LNCaP clone FGC (cell line): Measurements from ENCODE around the gene C9orf57.

Source experiments
- DNase-seq: peaks from one replicate; pipeline ENCODE4 v3.0.0-alpha.2; 2011; ENCODE audit warnings: low read depth
- H3K4me3 ChIP-seq: 2 replicates; pipeline ENCODE4 v1.5.1; 2011; ENCODE audit warnings: mild to moderate bottlenecking, low read depth, low read length, control low read depth
- TF ChIP-seq, protein P1 (sequence below): IDR thresholded peaks from 2 replicates; pipeline ENCODE4 v1.5.1; 2012; ENCODE audit warnings: mild to moderate bottlenecking; ENCODE audit not compliant: control insufficient read depth, insufficient read depth; ENCODE audit errors: extremely low read depth

C9orf57 gene

GRCh38 chr9:72005451-72005850 lies 55.0 kb downstream of the C9orf57 start:
- TF ChIP-seq, protein P1, sequence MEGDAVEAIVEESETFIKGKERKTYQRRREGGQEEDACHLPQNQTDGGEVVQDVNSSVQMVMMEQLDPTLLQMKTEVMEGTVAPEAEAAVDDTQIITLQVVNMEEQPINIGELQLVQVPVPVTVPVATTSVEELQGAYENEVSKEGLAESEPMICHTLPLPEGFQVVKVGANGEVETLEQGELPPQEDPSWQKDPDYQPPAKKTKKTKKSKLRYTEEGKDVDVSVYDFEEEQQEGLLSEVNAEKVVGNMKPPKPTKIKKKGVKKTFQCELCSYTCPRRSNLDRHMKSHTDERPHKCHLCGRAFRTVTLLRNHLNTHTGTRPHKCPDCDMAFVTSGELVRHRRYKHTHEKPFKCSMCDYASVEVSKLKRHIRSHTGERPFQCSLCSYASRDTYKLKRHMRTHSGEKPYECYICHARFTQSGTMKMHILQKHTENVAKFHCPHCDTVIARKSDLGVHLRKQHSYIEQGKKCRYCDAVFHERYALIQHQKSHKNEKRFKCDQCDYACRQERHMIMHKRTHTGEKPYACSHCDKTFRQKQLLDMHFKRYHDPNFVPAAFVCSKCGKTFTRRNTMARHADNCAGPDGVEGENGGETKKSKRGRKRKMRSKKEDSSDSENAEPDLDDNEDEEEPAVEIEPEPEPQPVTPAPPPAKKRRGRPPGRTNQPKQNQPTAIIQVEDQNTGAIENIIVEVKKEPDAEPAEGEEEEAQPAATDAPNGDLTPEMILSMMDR: no peak

More at GRCh38 chr9:72005451-72005850, 55.0 kb downstream of the C9orf57 start:
- no peak overlapping the region for H3K4me3 ChIP-seq
- DNase-seq: no peak
